Measurements from ENCODE around the gene C19orf25. TPM values are rescaled to one million over a fixed set of nuclear protein-coding genes. Genes with fewer than 3 reads are reported as not detected.
A peak's percentile ranks its signal among the peaks of the same experiment; 100 is the strongest.
"Not testable (repeated sequence)": the region's sequence is repeated elsewhere in the genome, so short reads cannot be mapped to it uniquely, and the experiment has no call there.

The C19orf25 gene
- total and polyA plus RNA-seq, 8 donors: 17.7 to 32.2 (median 24.7) TPM

GRCh38 chr19:1445185-1445931, 33.7 kb downstream of the C19orf25 start:
- peak; percentile 96 to 98 for TF ChIP-seq CTCF (IDR thresholded peaks at IDR 0.05)
- Histone ChIP-seq H3K27me3 (peaks cover 44 to 58% of the 10 kb centered on the region in 2 donors), H3K4me1 (peaks cover 8 to 34% of the 10 kb centered on the region in 2 donors), H3K27ac (no peak overlapping the region), H3K36me3 (peaks cover 0 to 29% of the 10 kb centered on the region in 2 donors), H3K4me3 (peak overlapping the region; percentile 13 to 43), H3K9me3 (no peaks in the 10 kb centered on the region)
- ATAC-seq (peak; percentile 96), DNase-seq (peak; percentile 53 to 97 (median 64))
- intact Hi-C loops (cut with DNase I): no loop called here

- H3K9me3 ChIP-seq: no peaks in the 10 kb centered on the region
- H3K27me3 ChIP-seq: peaks cover 16 to 23% of the 10 kb centered on the region in 2 donors
- no peak overlapping the region for H3K27ac ChIP-seq
- ATAC-seq: no peak
- peaks cover 0 to 39% of the 10 kb centered on the region in 2 donors for H3K36me3 ChIP-seq
- H3K4me1 ChIP-seq: peaks cover 20 to 53% of the 10 kb centered on the region in 2 donors
- no peak for TF ChIP-seq CTCF (IDR thresholded peaks at IDR 0.05)
- peak in 1 of 4 donors; percentile 74 for DNase-seq
- intact Hi-C loops (cut with DNase I): no loop called here
- H3K4me3 ChIP-seq: no peak overlapping the region
These were observed 37.2 kb downstream of the C19orf25 start for GRCh38 chr19:1441677-1442438.

DNA sequence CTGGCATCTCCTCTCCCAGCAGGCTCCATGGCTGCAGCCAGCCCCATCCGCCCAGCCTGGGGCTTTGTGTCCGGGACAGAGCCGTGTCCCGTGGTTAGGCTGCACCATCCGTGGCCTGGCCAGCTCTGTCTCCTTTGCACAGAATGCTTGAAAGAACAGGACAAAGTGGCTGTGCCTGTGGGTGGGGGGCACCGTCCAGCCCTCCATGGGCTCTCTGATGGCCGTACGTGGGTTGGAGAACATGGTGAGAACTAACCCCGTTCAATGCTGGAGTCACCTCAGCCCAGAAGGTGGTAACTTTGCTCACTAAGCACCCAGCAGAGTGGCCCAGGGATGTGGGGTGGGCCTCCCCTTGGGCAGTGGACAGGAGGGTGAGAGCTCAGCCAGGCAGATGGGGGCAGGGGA, 38.0 kb downstream of the C19orf25 start:
- H3K36me3 ChIP-seq: peaks cover 0 to 39% of the 10 kb centered on the region in 2 donors
- H3K27me3 ChIP-seq: peaks cover 8 to 15% of the 10 kb centered on the region in 2 donors
- ATAC-seq (no peak), DNase-seq (no peak)
- peaks cover 13 to 45% of the 10 kb centered on the region in 2 donors for H3K4me1 ChIP-seq
- no peak overlapping the region for H3K4me3 ChIP-seq
- TF ChIP-seq CTCF (IDR thresholded peaks at IDR 0.05): no peak
- intact Hi-C loops (cut with DNase I): no loop called here
- H3K9me3 ChIP-seq: no peaks in the 10 kb centered on the region
- no peak overlapping the region for H3K27ac ChIP-seq

- H3K36me3 ChIP-seq: peaks cover 0 to 43% of the 10 kb centered on the region in 2 donors
- ATAC-seq (no peak), DNase-seq (no peak)
- intact Hi-C loops (cut with DNase I): no loop called here
- H3K27me3 ChIP-seq: peaks cover 2 to 9% of the 10 kb centered on the region in 2 donors
- H3K4me1 ChIP-seq: peaks cover 13 to 39% of the 10 kb centered on the region in 2 donors
- TF ChIP-seq CTCF (IDR thresholded peaks at IDR 0.05): no peak
- peak overlapping the region in 1 of 2 donors; percentile 84 for H3K4me3 ChIP-seq
- no peaks in the 10 kb centered on the region for H3K9me3 ChIP-seq
- no peak overlapping the region for H3K27ac ChIP-seq
These were observed 38.6 kb downstream of the C19orf25 start for GRCh38 chr19:1440418-1440801.

DNA sequence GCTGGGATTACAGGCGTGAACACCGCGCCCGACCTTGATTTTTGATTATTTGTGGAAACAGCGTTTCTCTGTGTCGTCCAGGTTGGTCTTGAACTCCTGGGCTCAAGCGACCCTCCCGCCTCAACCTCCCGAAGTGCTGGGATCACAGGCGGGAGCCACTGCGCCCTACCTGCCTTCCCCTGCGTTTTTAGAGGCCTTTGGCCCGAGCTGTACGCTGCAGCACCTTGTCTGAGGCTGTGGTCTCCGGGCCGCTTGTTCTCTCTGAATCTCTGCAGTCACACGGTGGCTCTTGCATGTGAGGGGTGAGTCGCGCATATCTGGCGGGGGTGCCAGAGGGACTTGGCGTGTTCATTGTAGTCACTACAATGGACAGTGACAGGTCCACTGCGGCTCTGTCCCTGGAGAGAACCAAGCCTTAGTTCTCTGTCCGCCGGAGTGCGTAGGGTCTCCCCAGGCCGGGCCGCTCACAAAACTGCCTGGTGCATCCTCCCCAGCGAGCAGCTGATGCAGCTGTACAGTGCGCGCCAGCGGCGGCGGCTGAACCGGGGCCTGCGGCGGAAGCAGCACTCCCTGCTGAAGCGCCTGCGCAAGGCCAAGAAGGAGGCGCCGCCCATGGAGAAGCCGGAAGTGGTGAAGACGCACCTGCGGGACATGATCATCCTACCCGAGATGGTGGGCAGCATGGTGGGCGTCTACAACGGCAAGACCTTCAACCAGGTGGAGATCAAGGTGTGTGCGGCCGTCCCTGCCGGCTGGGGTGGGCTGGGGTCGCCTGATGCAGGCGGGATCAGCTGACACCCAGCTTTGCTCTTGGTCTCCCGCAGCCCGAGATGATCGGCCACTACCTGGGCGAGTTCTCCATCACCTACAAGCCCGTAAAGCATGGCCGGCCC, 39.2 kb downstream of the C19orf25 start:
- DNase-seq: peak in 1 of 4 donors; percentile 72
- H3K36me3 ChIP-seq: peaks cover 0 to 50% of the 10 kb centered on the region in 2 donors
- peak overlapping the region; percentile 84 to 96 for H3K4me3 ChIP-seq
- ATAC-seq; H3K27me3 ChIP-seq; intact Hi-C loops (cut with DNase I); H3K9me3 ChIP-seq: not testable (repeated sequence)
- peak overlapping the region in 1 of 2 donors; percentile 89 for H3K27ac ChIP-seq
- H3K4me1 ChIP-seq: peaks cover 13 to 33% of the 10 kb centered on the region in 2 donors

Measured in left lung (tissue), 10 donors.